ENCODE data around the gene HCN2.
"Not testable (repeated sequence)": the region's sequence is repeated elsewhere in the genome, so short reads cannot be mapped to it uniquely, and the experiment has no call there.

Gene HCN2

GRCh38 chr19:616062-616700, 26.5 kb downstream of the HCN2 start:
- DNase-seq (ENCODE audit: low spot score in 2 of 2) (no peak), ATAC-seq (replicated peaks; ENCODE audit: extremely low read depth, poor library complexity, severe bottlenecking) (no peak)
- no peak overlapping the region for H3K4me3 Mint-ChIP-seq
- peaks cover 21% of the 10 kb centered on the region for H3K36me3 Mint-ChIP-seq (ENCODE audit: insufficient read depth)
- H3K4me1 Mint-ChIP-seq = peaks cover 6% of the 10 kb centered on the region
- H3K9me3 Mint-ChIP-seq = no peaks in the 10 kb centered on the region
- no peak overlapping the region for H3K27ac Mint-ChIP-seq (ENCODE audit: low read depth)
- H3K27me3 Mint-ChIP-seq = no peaks in the 10 kb centered on the region

GRCh38 chr19:616747-617526, 27.3 kb downstream of the HCN2 start:
- Mint-ChIP-seq H3K4me1 (no peaks in the 10 kb centered on the region), H3K27me3 (no peaks in the 10 kb centered on the region), H3K36me3 (ENCODE audit: insufficient read depth) (peaks cover 24% of the 10 kb centered on the region), H3K27ac (ENCODE audit: low read depth) (no peak overlapping the region), H3K4me3 (no peak overlapping the region), H3K9me3 (no peaks in the 10 kb centered on the region)
- no peak for DNase-seq (ENCODE audit: low spot score in 2 of 2)
- ATAC-seq (replicated peaks; ENCODE audit: extremely low read depth, poor library complexity, severe bottlenecking) = no peak

DNA sequence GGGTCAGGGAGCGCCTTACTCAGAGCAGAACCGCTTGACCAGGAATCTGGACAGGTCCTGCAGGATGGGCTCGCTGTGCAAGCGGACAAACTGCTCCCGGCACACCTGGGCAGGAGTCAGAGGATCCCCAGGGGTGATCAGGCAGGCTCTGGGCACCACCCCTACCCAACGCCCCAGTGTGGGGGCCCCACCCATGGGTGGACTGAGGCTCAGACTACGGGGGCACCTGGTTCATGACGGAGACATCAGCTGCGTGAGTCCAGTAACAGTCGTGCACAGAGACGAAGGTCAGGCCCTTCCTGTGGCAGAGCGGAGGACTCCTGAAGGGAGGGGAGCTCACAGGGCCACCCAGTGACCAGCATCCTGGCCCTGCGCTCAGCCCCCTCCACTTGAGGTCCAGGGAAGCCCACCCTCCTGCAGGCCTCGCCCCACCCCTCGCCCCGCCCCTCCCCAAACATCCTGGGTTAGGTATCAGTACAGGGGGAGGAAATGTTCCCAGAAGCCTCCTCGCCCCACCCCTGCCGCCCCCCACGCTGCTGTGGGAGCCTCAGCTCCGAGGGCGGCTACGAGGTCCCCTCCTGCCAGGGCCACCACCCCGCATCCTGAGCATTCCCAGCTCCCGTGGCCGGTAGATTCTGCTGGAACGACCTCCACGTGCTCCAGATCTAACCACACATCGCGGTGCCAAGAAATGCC, 28.0 kb downstream of the HCN2 start:
- ATAC-seq (replicated peaks; ENCODE audit: extremely low read depth, poor library complexity, severe bottlenecking) (no peak), DNase-seq (ENCODE audit: low spot score in 2 of 2) (no peak)
- no peak overlapping the region for H3K4me3 Mint-ChIP-seq
- H3K27ac Mint-ChIP-seq (ENCODE audit: low read depth) = no peak overlapping the region
- peaks cover 23% of the 10 kb centered on the region for H3K36me3 Mint-ChIP-seq (ENCODE audit: insufficient read depth)
- H3K27me3 Mint-ChIP-seq = no peaks in the 10 kb centered on the region
- no peaks in the 10 kb centered on the region for H3K4me1 Mint-ChIP-seq
- no peaks in the 10 kb centered on the region for H3K9me3 Mint-ChIP-seq

DNA sequence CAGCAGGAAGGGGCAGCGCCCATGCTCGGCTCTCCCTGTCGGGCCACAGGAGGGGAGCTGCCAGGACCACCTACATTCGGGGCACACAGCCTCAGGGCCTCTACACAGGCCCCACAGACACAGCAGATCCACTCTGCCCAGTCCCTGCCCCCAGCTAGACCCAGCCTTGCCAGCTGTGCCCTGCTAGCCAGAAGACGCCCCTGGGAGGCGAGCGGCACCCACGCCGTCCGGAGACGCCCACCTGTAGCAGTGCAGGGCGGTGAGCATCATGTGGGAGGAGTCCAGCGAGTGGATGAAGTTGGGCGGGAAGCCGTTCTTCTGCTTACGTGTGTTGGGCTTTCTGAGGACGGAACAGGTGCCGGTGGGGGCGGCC, 28.6 kb downstream of the HCN2 start:
- ATAC-seq (replicated peaks; ENCODE audit: extremely low read depth, poor library complexity, severe bottlenecking) = no peak
- Mint-ChIP-seq H3K4me1 (no peaks in the 10 kb centered on the region), H3K9me3 (no peaks in the 10 kb centered on the region), H3K4me3 (no peak overlapping the region), H3K36me3 (ENCODE audit: insufficient read depth) (peaks cover 23% of the 10 kb centered on the region), H3K27ac (ENCODE audit: low read depth) (no peak overlapping the region), H3K27me3 (no peaks in the 10 kb centered on the region)
- no peak for DNase-seq (ENCODE audit: low spot score in 2 of 2)

- Mint-ChIP-seq H3K9me3 (no peaks in the 10 kb centered on the region), H3K27me3 (no peaks in the 10 kb centered on the region), H3K27ac (ENCODE audit: low read depth) (no peak overlapping the region), H3K4me1 (no peaks in the 10 kb centered on the region), H3K4me3 (no peak overlapping the region), H3K36me3 (ENCODE audit: insufficient read depth) (peaks cover 23% of the 10 kb centered on the region)
- no peak for DNase-seq (ENCODE audit: low spot score in 2 of 2)
- ATAC-seq (replicated peaks; ENCODE audit: extremely low read depth, poor library complexity, severe bottlenecking) = no peak
Measured at GRCh38 chr19:618674-619285, 29.1 kb downstream of the HCN2 start.

GRCh38 chr19:619286-620002, 29.8 kb downstream of the HCN2 start:
- ATAC-seq (replicated peaks; ENCODE audit: extremely low read depth, poor library complexity, severe bottlenecking) = no peak
- H3K4me1 Mint-ChIP-seq = no peaks in the 10 kb centered on the region
- peaks cover 23% of the 10 kb centered on the region for H3K36me3 Mint-ChIP-seq (ENCODE audit: insufficient read depth)
- no peak for DNase-seq (ENCODE audit: low spot score in 2 of 2)
- H3K27ac Mint-ChIP-seq (ENCODE audit: low read depth) = no peak overlapping the region
- no peak overlapping the region for H3K4me3 Mint-ChIP-seq
- no peaks in the 10 kb centered on the region for H3K9me3 Mint-ChIP-seq
- H3K27me3 Mint-ChIP-seq = no peaks in the 10 kb centered on the region

- no peak for ATAC-seq (replicated peaks; ENCODE audit: extremely low read depth, poor library complexity, severe bottlenecking)
- Mint-ChIP-seq H3K36me3 (ENCODE audit: insufficient read depth) (peaks cover 23% of the 10 kb centered on the region), H3K27me3 (no peaks in the 10 kb centered on the region), H3K4me1 (no peaks in the 10 kb centered on the region), H3K4me3 (no peak overlapping the region), H3K9me3 (no peaks in the 10 kb centered on the region), H3K27ac (ENCODE audit: low read depth) (no peak overlapping the region)
- DNase-seq (ENCODE audit: low spot score in 2 of 2) = no peak
Measured at GRCh38 chr19:620166-620862, 30.6 kb downstream of the HCN2 start.

DNA sequence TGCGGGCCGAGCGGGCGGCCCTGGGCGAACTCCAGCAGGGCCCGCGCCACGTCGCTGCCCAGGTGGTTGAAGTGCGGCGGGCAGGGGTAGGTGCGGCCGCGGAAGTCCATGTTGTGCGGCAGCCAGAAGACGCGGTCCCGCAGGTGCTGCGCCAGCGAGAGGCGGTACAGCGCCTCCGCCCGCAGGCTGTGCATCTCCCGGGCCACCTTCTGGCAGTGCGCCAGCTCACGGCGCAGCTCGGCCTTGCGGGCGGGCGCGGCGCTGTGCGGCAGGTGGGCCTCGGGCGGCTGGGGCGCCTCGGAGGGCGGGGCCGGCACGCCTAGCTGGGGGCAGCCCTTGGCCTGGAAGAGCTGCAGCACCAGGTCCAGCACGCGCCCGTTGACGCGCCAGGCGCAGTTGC, 31.5 kb downstream of the HCN2 start:
- ATAC-seq (replicated peaks; ENCODE audit: extremely low read depth, poor library complexity, severe bottlenecking); H3K4me3 Mint-ChIP-seq; H3K27ac Mint-ChIP-seq (ENCODE audit: low read depth); H3K4me1 Mint-ChIP-seq; H3K9me3 Mint-ChIP-seq; H3K27me3 Mint-ChIP-seq; DNase-seq (ENCODE audit: low spot score in 2 of 2): not testable (repeated sequence)
- H3K36me3 Mint-ChIP-seq (ENCODE audit: insufficient read depth) = peaks cover 20% of the 10 kb centered on the region

GRCh38 chr19:621819-622218, 32.1 kb downstream of the HCN2 start:
- Mint-ChIP-seq H3K4me1 (no peaks in the 10 kb centered on the region), H3K9me3 (no peaks in the 10 kb centered on the region), H3K4me3 (no peak overlapping the region), H3K27me3 (no peaks in the 10 kb centered on the region), H3K36me3 (ENCODE audit: insufficient read depth) (peaks cover 21% of the 10 kb centered on the region), H3K27ac (ENCODE audit: low read depth) (no peak overlapping the region)
- DNase-seq (ENCODE audit: low spot score in 2 of 2) (no peak), ATAC-seq (replicated peaks; ENCODE audit: extremely low read depth, poor library complexity, severe bottlenecking) (no peak)

GRCh38 chr19:622666-623065, 33.0 kb downstream of the HCN2 start:
- no peaks in the 10 kb centered on the region for H3K27me3 Mint-ChIP-seq
- H3K27ac Mint-ChIP-seq (ENCODE audit: low read depth) = no peak overlapping the region
- no peaks in the 10 kb centered on the region for H3K4me1 Mint-ChIP-seq
- ATAC-seq (replicated peaks; ENCODE audit: extremely low read depth, poor library complexity, severe bottlenecking) (no peak), DNase-seq (ENCODE audit: low spot score in 2 of 2) (no peak)
- no peaks in the 10 kb centered on the region for H3K9me3 Mint-ChIP-seq
- no peak overlapping the region for H3K4me3 Mint-ChIP-seq
- H3K36me3 Mint-ChIP-seq (ENCODE audit: insufficient read depth) = peaks cover 25% of the 10 kb centered on the region

- no peak overlapping the region for H3K27ac Mint-ChIP-seq (ENCODE audit: low read depth)
- no peaks in the 10 kb centered on the region for H3K27me3 Mint-ChIP-seq
- H3K36me3 Mint-ChIP-seq (ENCODE audit: insufficient read depth) = peaks cover 23% of the 10 kb centered on the region
- no peak for DNase-seq (ENCODE audit: low spot score in 2 of 2)
- no peak for ATAC-seq (replicated peaks; ENCODE audit: extremely low read depth, poor library complexity, severe bottlenecking)
- H3K9me3 Mint-ChIP-seq = no peaks in the 10 kb centered on the region
- H3K4me3 Mint-ChIP-seq = no peak overlapping the region
- no peaks in the 10 kb centered on the region for H3K4me1 Mint-ChIP-seq
Measured at GRCh38 chr19:623175-623916, 33.7 kb downstream of the HCN2 start.

Data from central memory CD8-positive, alpha-beta T cell (primary cell).